HL-60 (cell line): ENCODE data around the gene PLG.
"Not testable (repeated sequence)": the region's sequence is repeated elsewhere in the genome, so short reads cannot be mapped to it uniquely, and the experiment has no call there.

Experiments used
- DNase-seq, 2 experiments: peaks; one replicate each; pipeline ENCODE4 v3.0.0-alpha.2; 2010 to 2020; ENCODE audit warnings: low read depth in 1 of 2, low spot score in 1 of 2
- H3K27ac ChIP-seq: fragments of 250-450 bp; sonication (Bioruptor Pico); replicated peaks from 2 replicates; pipeline ENCODE4 v1.5.1; 2020; ENCODE audit warnings: mild to moderate bottlenecking, moderate library complexity
- H3K27me3 ChIP-seq: fragments of 250-450 bp; sonication (Bioruptor Pico); 2 replicates; pipeline ENCODE4 v1.5.1; 2021; ENCODE audit warnings: mild to moderate bottlenecking, moderate library complexity; ENCODE audit not compliant: insufficient read depth, poor library complexity, severe bottlenecking
- H3K4me3 ChIP-seq: replicated peaks from 2 replicates; pipeline ENCODE4 v1.5.1; 2011; ENCODE audit warnings: mild to moderate bottlenecking, control low read depth, low read length; ENCODE audit not compliant: insufficient read depth
- CTCF ChIP-seq: IDR thresholded peaks from one replicate; pipeline ENCODE4 v1.5.1; 2011; ENCODE audit warnings: low read length, control low read depth, inconsistent platforms; ENCODE audit not compliant: insufficient read depth
- GABPA ChIP-seq: IDR thresholded peaks from 2 replicates; pipeline ENCODE4 v1.6.1; 2012; ENCODE audit warnings: low read depth
- POLR2AphosphoS5 ChIP-seq: IDR thresholded peaks from 2 replicates; pipeline ENCODE4 v1.6.1; 2012; ENCODE audit warnings: low read depth
- REST ChIP-seq: IDR thresholded peaks from 2 replicates; pipeline ENCODE4 v1.6.1; 2012; ENCODE audit warnings: low read depth; ENCODE audit not compliant: insufficient replicate concordance
- SPI1 ChIP-seq: IDR thresholded peaks from 2 replicates; pipeline ENCODE4 v1.6.1; 2012; ENCODE audit warnings: low read depth, mild to moderate bottlenecking, borderline replicate concordance

The PLG gene

GRCh38 chr6:160662842-160663241, 39.2 kb upstream of the PLG start:
- no peak overlapping the region for H3K4me3 ChIP-seq
- no peaks in the 10 kb centered on the region for H3K27me3 ChIP-seq
- DNase-seq = no peak
- no peak for TF ChIP-seq CTCF
- TF ChIP-seq SPI1 = no peak
- no peak for TF ChIP-seq REST
- TF ChIP-seq GABPA = no peak
- no peak for TF ChIP-seq POLR2AphosphoS5
- no peak overlapping the region for H3K27ac ChIP-seq

- not testable (repeated sequence) for DNase-seq, H3K27me3 ChIP-seq, H3K27ac ChIP-seq, H3K4me3 ChIP-seq
Measured at GRCh38 chr6:160664198-160664597, 37.8 kb upstream of the PLG start, which contains the start of gene LPA. Gene LPA (minus strand): TSS chr6:160664275. CDS start chr6:160664214, 61 bp downstream.

GRCh38 chr6:160667639-160668481, 34.2 kb upstream of the PLG start:
- H3K27ac ChIP-seq = no peak overlapping the region
- peak; percentile 65 for TF ChIP-seq CTCF
- TF ChIP-seq POLR2AphosphoS5 = no peak
- no peaks in the 10 kb centered on the region for H3K27me3 ChIP-seq
- H3K4me3 ChIP-seq = no peak overlapping the region
- DNase-seq = peak; percentile 2 to 42

- TF ChIP-seq POLR2AphosphoS5 (no peak), SPI1 (no peak), CTCF (no peak)
- Histone ChIP-seq H3K4me3 (no peak overlapping the region), H3K27ac (no peak overlapping the region), H3K27me3 (no peaks in the 10 kb centered on the region)
- DNase-seq = no peak
Measured at GRCh38 chr6:160668589-160668988, 33.5 kb upstream of the PLG start.

- H3K27ac ChIP-seq, DNase-seq, H3K4me3 ChIP-seq, H3K27me3 ChIP-seq: not testable (repeated sequence)
Measured at GRCh38 chr6:160676418-160676817, 25.6 kb upstream of the PLG start.
